Measurements from ENCODE around the gene SLC26A6.

Gene SLC26A6

GRCh38 chr3:48584836-48585235, 50.4 kb downstream of the SLC26A6 start:
- Histone ChIP-seq H3K4me3 (ENCODE audit: low read depth, low read length) (no peak overlapping the region), H3K36me3 (no peaks in the 10 kb centered on the region), H3K27me3 (no peaks in the 10 kb centered on the region), H3K9me3 (no peaks in the 10 kb centered on the region), H3K4me1 (no peaks in the 10 kb centered on the region)
- TF ChIP-seq, protein P1, sequence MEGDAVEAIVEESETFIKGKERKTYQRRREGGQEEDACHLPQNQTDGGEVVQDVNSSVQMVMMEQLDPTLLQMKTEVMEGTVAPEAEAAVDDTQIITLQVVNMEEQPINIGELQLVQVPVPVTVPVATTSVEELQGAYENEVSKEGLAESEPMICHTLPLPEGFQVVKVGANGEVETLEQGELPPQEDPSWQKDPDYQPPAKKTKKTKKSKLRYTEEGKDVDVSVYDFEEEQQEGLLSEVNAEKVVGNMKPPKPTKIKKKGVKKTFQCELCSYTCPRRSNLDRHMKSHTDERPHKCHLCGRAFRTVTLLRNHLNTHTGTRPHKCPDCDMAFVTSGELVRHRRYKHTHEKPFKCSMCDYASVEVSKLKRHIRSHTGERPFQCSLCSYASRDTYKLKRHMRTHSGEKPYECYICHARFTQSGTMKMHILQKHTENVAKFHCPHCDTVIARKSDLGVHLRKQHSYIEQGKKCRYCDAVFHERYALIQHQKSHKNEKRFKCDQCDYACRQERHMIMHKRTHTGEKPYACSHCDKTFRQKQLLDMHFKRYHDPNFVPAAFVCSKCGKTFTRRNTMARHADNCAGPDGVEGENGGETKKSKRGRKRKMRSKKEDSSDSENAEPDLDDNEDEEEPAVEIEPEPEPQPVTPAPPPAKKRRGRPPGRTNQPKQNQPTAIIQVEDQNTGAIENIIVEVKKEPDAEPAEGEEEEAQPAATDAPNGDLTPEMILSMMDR (IDR thresholded peaks at IDR 0.05; ENCODE audit: low read depth, low read length), result no peak
- DNase-seq, result no peak

GRCh38 chr3:48581621-48582481, 53.4 kb downstream of the SLC26A6 start:
- Histone ChIP-seq H3K4me3 (ENCODE audit: low read depth, low read length) (no peak overlapping the region), H3K27me3 (no peaks in the 10 kb centered on the region), H3K9me3 (no peaks in the 10 kb centered on the region), H3K4me1 (no peaks in the 10 kb centered on the region), H3K36me3 (no peaks in the 10 kb centered on the region)
- TF ChIP-seq, protein P1 (IDR thresholded peaks at IDR 0.05; ENCODE audit: low read depth, low read length), result no peak
- no peak for DNase-seq

GRCh38 chr3:48576647-48577046, 58.6 kb downstream of the SLC26A6 start:
- no peak for DNase-seq
- Histone ChIP-seq H3K36me3 (no peaks in the 10 kb centered on the region), H3K27me3 (no peaks in the 10 kb centered on the region), H3K4me3 (ENCODE audit: low read depth, low read length) (no peak overlapping the region), H3K4me1 (no peaks in the 10 kb centered on the region), H3K9me3 (no peaks in the 10 kb centered on the region)
- TF ChIP-seq, protein P1 (IDR thresholded peaks at IDR 0.05; ENCODE audit: low read depth, low read length), result no peak
